B cell (primary cell): ENCODE data around the gene AK3. TPM values are rescaled to one million over a fixed set of nuclear protein-coding genes. Genes with fewer than 3 reads are reported as not detected.

Experiments used
- ATAC-seq: fragments of 200-7000 bp; cut with Tn5 transposase; one replicate; pipeline ENCODE4 v1.10.0; 2021; ENCODE audit warnings: low read depth, mild to moderate bottlenecking, moderate number of reproducible peaks, moderate library complexity
- CTCF ChIA-PET: fragments of 350-600 bp; sonication (Branson Sonifier 250); formaldehyde crosslinking; loops from one replicate; lab custom pipeline; 2021; ENCODE audit warnings: antibody characterized with exemption, inconsistent platforms; lab: Charles Lee
- POLR2A ChIA-PET: fragments of 350-600 bp; sonication (Branson Sonifier 250); formaldehyde crosslinking; loops from one replicate; lab custom pipeline; 2021; ENCODE audit warnings: antibody characterized with exemption; lab: Charles Lee
- DNase-seq: peaks from one replicate; pipeline ENCODE4 v3.0.0; 2013
- H2AFZ ChIP-seq: 2 replicates; pipeline ENCODE4 v1.6.1; 2012; ENCODE audit warnings: mild to moderate bottlenecking, low read depth, low read length; ENCODE audit not compliant: insufficient read depth, poor library complexity, severe bottlenecking
- H3K27ac ChIP-seq, 2 donors: 1 replicate in 1 of 2; 2 replicates in 1 of 2; pipeline ENCODE4 v1.5.1; 2012 to 2013; ENCODE audit warnings: low read length in 2 of 2, mild to moderate bottlenecking in 2 of 2, moderate library complexity in 1 of 2
- H3K27me3 ChIP-seq, 4 experiments: fragments of 200-600 bp in 1 of 4; sonication (generic) in 1 of 4; replicated peaks in 1 of 4; 1 replicate in 2 of 4; 2 replicates in 2 of 4; pipeline versions ENCODE4 v1.6.1 to v1.7.0; 2013 to 2016; ENCODE audit warnings: low read length in 3 of 4, mild to moderate bottlenecking in 2 of 4, mixed read lengths in 1 of 4, moderate library complexity in 1 of 4; ENCODE audit not compliant: insufficient read depth in 4 of 4, control insufficient read depth in 3 of 4; ENCODE audit errors: control extremely low read depth in 1 of 4
- H3K36me3 ChIP-seq, 2 experiments: replicated peaks in 1 of 2; 1 replicate in 1 of 2; 2 replicates in 1 of 2; pipeline versions ENCODE4 v1.6.1 to v1.7.1; 2013; ENCODE audit warnings: low read length in 1 of 2; ENCODE audit not compliant: insufficient read depth in 2 of 2, control insufficient read depth in 1 of 2; ENCODE audit errors: control extremely low read depth in 1 of 2, extremely low read depth in 1 of 2
- H3K4me1 ChIP-seq, 2 donors: fragments of 200-600 bp in 1 of 2; sonication (generic) in 1 of 2; 1 replicate in 1 of 2; 2 replicates in 1 of 2; pipeline versions ENCODE4 v1.5.1 to v1.6.1; 2013 to 2017; ENCODE audit warnings: low read length in 2 of 2; ENCODE audit not compliant: control insufficient read depth in 2 of 2, insufficient read depth in 2 of 2
- H3K4me2 ChIP-seq: replicated peaks from 2 replicates; pipeline ENCODE3; 2012; ENCODE audit warnings: mild to moderate bottlenecking, low read depth, low read length; ENCODE audit not compliant: poor library complexity, severe bottlenecking
- H3K4me3 ChIP-seq, 5 experiments: fragments of 200-600 bp in 1 of 5; sonication (generic) in 1 of 5; 1 replicate in 3 of 5; 2 replicates in 2 of 5; pipeline versions ENCODE4 v1.5.1 to v1.7.0; 2011 to 2016; ENCODE audit warnings: low read length in 4 of 5, mild to moderate bottlenecking in 4 of 5, low read depth in 2 of 5, control low read depth in 1 of 5, moderate library complexity in 1 of 5; ENCODE audit not compliant: insufficient read depth in 1 of 5; ENCODE audit errors: control extremely low read depth in 1 of 5, extremely low read depth in 1 of 5
- H3K79me2 ChIP-seq: fragments of 200-600 bp; sonication (generic); one replicate; pipeline ENCODE4 v1.6.0; 2016; ENCODE audit warnings: low read length; ENCODE audit not compliant: control insufficient read depth, insufficient read depth
- H3K9ac ChIP-seq: fragments of 200-600 bp; sonication (generic); 2 replicates; pipeline ENCODE4 v1.6.1; 2017; ENCODE audit warnings: mild to moderate bottlenecking, low read length, moderate library complexity
- H3K9me3 ChIP-seq, 3 donors: one replicate each; pipeline versions ENCODE4 v1.6.1 to v1.7.1; 2013; ENCODE audit warnings: low read length in 2 of 3; ENCODE audit not compliant: control insufficient read depth in 2 of 3, insufficient read depth in 1 of 3; ENCODE audit errors: control extremely low read depth in 1 of 3
- H4K20me1 ChIP-seq: 2 replicates; pipeline ENCODE4 v1.6.0; 2012; ENCODE audit warnings: mild to moderate bottlenecking, low read length; ENCODE audit not compliant: insufficient read depth, control insufficient read depth, poor library complexity, severe bottlenecking
- H3K27ac Mint-ChIP-seq: one replicate; pipeline ENCODE4 v1.8.0; 2021; ENCODE audit warnings: mixed read lengths
- H3K27me3 Mint-ChIP-seq: one replicate; pipeline ENCODE4 v1.8.0; 2021; ENCODE audit warnings: mixed read lengths
- H3K4me1 Mint-ChIP-seq: one replicate; pipeline ENCODE4 v1.8.0; 2021; ENCODE audit warnings: mixed read lengths
- H3K4me3 Mint-ChIP-seq: one replicate; pipeline ENCODE4 v1.8.0; 2021; ENCODE audit warnings: mixed read lengths
- H3K9me3 Mint-ChIP-seq: one replicate; pipeline ENCODE4 v1.8.0; 2022; ENCODE audit warnings: mixed read lengths; ENCODE audit not compliant: insufficient read depth
- CTCF ChIP-seq: fragments of 200-600 bp; IDR thresholded peaks from one replicate; pipeline ENCODE4 v1.8.0; 2022; ENCODE audit warnings: antibody characterized with exemption, mild to moderate bottlenecking
- EZH2 ChIP-seq: IDR thresholded peaks from 2 replicates; pipeline ENCODE4 v1.6.1; 2012; ENCODE audit warnings: borderline replicate concordance, low read depth, mild to moderate bottlenecking, moderate library complexity, low read length; ENCODE audit not compliant: insufficient read depth, poor library complexity, severe bottlenecking
- WGBS: methylation state at CpG from one replicate; pipeline ENCODE4 v1.1.5; 2013; ENCODE audit warnings: missing lambda C conversion rate; ENCODE audit not compliant: insufficient coverage; 5-methylcytosine and 5-hydroxymethylcytosine counted together
- intact Hi-C: fragments of 100-400 bp; cut with micrococcal nuclease; formaldehyde crosslinking; loops from one replicate; pipeline ENCODE4 v1.10.0; 2022
- polyA plus RNA-seq: library from polyadenylated mRNA; depleted of rRNA; stranded (reverse); fragments of >200 nt; gene quantifications from 2 replicates; pipeline ENCODE4 v1.2.3, GENCODE V29; 2012
- total RNA-seq, 2 donors: library from RNA; stranded (reverse); fragments of 120-200 nt in 1 of 2; gene quantifications; 1 replicate in 1 of 2; 2 replicates in 1 of 2; pipeline versions ENCODE4 v1.2.3 to v1.2.4, GENCODE V29; 2013 to 2022

AK3 gene
- total and polyA plus RNA-seq, 2 donors (not counting 1 experiment from before 2014, with no cell fraction given): 9.9 to 22.9 TPM

- ChIA-PET CTCF (interaction anchor here (1.0 kb wide), 1 partner anchor 19 kb away, joined by 3 read pairs; no protein-coding TSS in a partner anchor), POLR2A (no interaction called here)
- Histone ChIP-seq H3K36me3 (no peaks in the 10 kb centered on the region), H4K20me1 (no peaks in the 10 kb centered on the region), H3K4me1 (peaks cover 48 to 50% of the 10 kb centered on the region in 2 donors), H3K9ac (no peak overlapping the region), H3K4me3 (no peak overlapping the region), H3K27me3 (peaks cover 0 to 12% (median 9%) of the 10 kb centered on the region in 4 experiments), H3K9me3 (no peaks in the 10 kb centered on the region), H3K27ac (no peak overlapping the region), H3K79me2 (no peaks in the 10 kb centered on the region), H2AFZ (no peak overlapping the region), H3K4me2 (peak overlapping the region; percentile 85)
- intact Hi-C loops: loop anchor here (5.0 kb wide), 2 partner anchors 128 to 323 kb away; partner anchors contain the start of genes JAK2 and RCL1
- DNase-seq (no peak), ATAC-seq (no peak)
- H3K9me3 Mint-ChIP-seq: no peaks in the 10 kb centered on the region
- peaks cover 16% of the 10 kb centered on the region for H3K27me3 Mint-ChIP-seq
- peak overlapping the region; percentile 23 for H3K4me3 Mint-ChIP-seq
- H3K4me1 Mint-ChIP-seq: peaks cover 49% of the 10 kb centered on the region
- WGBS: no CpG with 5 or more reads among the region's 3 CpGs
- TF ChIP-seq CTCF (no peak), EZH2 (no peak)
- H3K27ac Mint-ChIP-seq: no peak overlapping the region
Observed at GRCh38 chr9:4663956-4664355, 77.0 kb downstream of the AK3 start.

GRCh38 chr9:4662989-4663792, 77.8 kb downstream of the AK3 start:
- Histone ChIP-seq H3K79me2 (no peaks in the 10 kb centered on the region), H3K27me3 (peaks cover 0 to 7% (median 5%) of the 10 kb centered on the region in 4 experiments), H3K9me3 (no peaks in the 10 kb centered on the region), H3K36me3 (no peaks in the 10 kb centered on the region), H2AFZ (peak overlapping the region; percentile 80), H3K4me1 (peaks cover 48 to 50% of the 10 kb centered on the region in 2 donors), H3K9ac (peak overlapping the region; percentile 73), H4K20me1 (no peaks in the 10 kb centered on the region), H3K4me3 (peak overlapping the region; percentile 3 to 92 (median 74)), H3K27ac (no peak overlapping the region), H3K4me2 (peak overlapping the region; percentile 85)
- intact Hi-C loops: loop anchor here (1.0 to 5.0 kb wide), 4 partner anchors 16 to 324 kb away; partner anchors contain the start of genes AK3, CDC37L1, JAK2 and RCL1
- no peaks in the 10 kb centered on the region for H3K9me3 Mint-ChIP-seq
- H3K27ac Mint-ChIP-seq: peak overlapping the region; percentile 71
- peak overlapping the region; percentile 96 for H3K4me3 Mint-ChIP-seq
- DNase-seq: no peak
- H3K4me1 Mint-ChIP-seq: peaks cover 49% of the 10 kb centered on the region
- WGBS: 67% methylated on average over 11 of the region's 13 CpGs
- ChIA-PET POLR2A (interaction anchor here (0.6 kb wide), 1 partner anchor 78 kb away, joined by 11 read pairs; the partner anchor contains the start of gene AK3), CTCF (interaction anchor here (1.3 kb wide), 1 partner anchor 78 kb away, joined by 3 read pairs; the partner anchor contains the start of gene AK3)
- peaks cover 16% of the 10 kb centered on the region for H3K27me3 Mint-ChIP-seq
- TF ChIP-seq CTCF (no peak), EZH2 (no peak)
- no peak for ATAC-seq
